Hepatocyte (in vitro differentiated cells): ENCODE data around the gene HSPA1A.
"Not testable (repeated sequence)": the region's sequence is repeated elsewhere in the genome, so short reads cannot be mapped to it uniquely, and the experiment has no call there.

Source experiments
- CTCF ChIP-seq: fragments of 200-600 bp; sonication (generic); IDR thresholded peaks from 2 replicates; pipeline ENCODE4 v1.5.1; 2016; ENCODE audit warnings: antibody characterized with exemption, mild to moderate bottlenecking; ENCODE audit not compliant: poor library complexity
- EZH2 ChIP-seq: fragments of 200-600 bp; sonication (generic); IDR thresholded peaks from 2 replicates; pipeline ENCODE4 v1.6.1; 2016; ENCODE audit warnings: antibody characterized with exemption, mild to moderate bottlenecking, borderline replicate concordance
- EZH2phosphoT487 ChIP-seq: fragments of 200-600 bp; sonication (generic); IDR thresholded peaks from one replicate; pipeline ENCODE4 v1.6.1; 2018; ENCODE audit warnings: antibody characterized with exemption, mild to moderate bottlenecking, low read depth, moderate library complexity; ENCODE audit not compliant: unreplicated experiment, severe bottlenecking

DNA sequence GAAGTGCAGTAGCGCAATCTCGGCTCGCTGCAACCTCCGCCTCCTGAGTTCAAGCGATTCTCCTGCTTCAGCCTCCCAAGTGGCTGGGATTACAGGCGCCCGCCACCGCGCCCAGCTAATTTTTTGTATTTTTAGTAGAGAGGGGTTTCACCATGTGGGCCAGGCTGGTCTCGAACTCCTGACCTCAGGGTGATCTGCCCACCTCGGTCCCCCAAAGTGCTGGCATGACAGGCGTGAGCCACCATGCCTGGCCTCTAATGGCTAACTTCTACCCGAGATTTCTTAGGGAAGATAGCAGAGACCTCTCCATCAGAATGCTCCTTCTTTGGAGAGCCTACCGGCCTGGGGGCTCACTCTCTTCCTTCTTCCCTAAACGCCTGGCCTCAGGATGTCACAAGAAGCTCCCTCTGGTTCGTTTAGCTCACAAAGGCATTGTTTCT is 48.8 kb downstream of the HSPA1A start:
- TF ChIP-seq CTCF, EZH2, EZH2phosphoT487: not testable (repeated sequence)
